Cardiac fibroblast (primary cell): ENCODE results near the gene TBXAS1.
A peak's percentile ranks its signal among the peaks of the same experiment; 100 is the strongest.

ENCODE experiments used
- DNase-seq, 2 donors: peaks; one replicate each; pipeline versions ENCODE4 v3.0.0 to v3.0.0-alpha.2; 2010; ENCODE audit warnings: low read depth in 2 of 2
- H3K4me3 ChIP-seq, 2 donors: replicated peaks in 1 of 2; 1 replicate in 1 of 2; 2 replicates in 1 of 2; pipeline ENCODE4 v1.5.1; 2011; ENCODE audit warnings: low read depth in 2 of 2, low read length in 2 of 2, mild to moderate bottlenecking in 2 of 2, moderate library complexity in 1 of 2
- CTCF ChIP-seq: IDR thresholded peaks from one replicate; pipeline ENCODE4 v1.5.1; 2011; ENCODE audit warnings: low read depth, mild to moderate bottlenecking, low read length, inconsistent platforms

TBXAS1 gene

GRCh38 chr7:139999516-139999915, 170.5 kb downstream of the TBXAS1 start:
- TF ChIP-seq CTCF, result no peak
- no peak for DNase-seq
- H3K4me3 ChIP-seq, result no peak overlapping the region

- no peak overlapping the region for H3K4me3 ChIP-seq
- no peak for DNase-seq
- no peak for TF ChIP-seq CTCF
Observed at GRCh38 chr7:140000666-140001268, 171.7 kb downstream of the TBXAS1 start.

GRCh38 chr7:140003913-140004382, 174.9 kb downstream of the TBXAS1 start:
- no peak overlapping the region for H3K4me3 ChIP-seq
- peak; percentile 82 to 85 for DNase-seq
- peak; percentile 58 for TF ChIP-seq CTCF

- H3K4me3 ChIP-seq, result no peak overlapping the region
- no peak for TF ChIP-seq CTCF
- DNase-seq, result no peak
Observed at GRCh38 chr7:140004672-140005071, 175.6 kb downstream of the TBXAS1 start.

GRCh38 chr7:140005341-140005740, 176.3 kb downstream of the TBXAS1 start:
- DNase-seq, result no peak
- TF ChIP-seq CTCF, result no peak
- H3K4me3 ChIP-seq, result no peak overlapping the region

- DNase-seq, result peak; percentile 32 to 57
- peak; percentile 52 for TF ChIP-seq CTCF
- H3K4me3 ChIP-seq, result no peak overlapping the region
Observed at GRCh38 chr7:140005754-140006503, 176.9 kb downstream of the TBXAS1 start.
